Measurements from ENCODE around the gene SORCS2. TPM values are rescaled to one million over a fixed set of nuclear protein-coding genes. Genes with fewer than 3 reads are reported as not detected.

The SORCS2 gene
- total and polyA plus RNA-seq, 2 of the 8 experiments (the other 6 are each of a cell fraction or from before 2014, with no cell fraction given): 0.36 to 1.8 TPM

DNA sequence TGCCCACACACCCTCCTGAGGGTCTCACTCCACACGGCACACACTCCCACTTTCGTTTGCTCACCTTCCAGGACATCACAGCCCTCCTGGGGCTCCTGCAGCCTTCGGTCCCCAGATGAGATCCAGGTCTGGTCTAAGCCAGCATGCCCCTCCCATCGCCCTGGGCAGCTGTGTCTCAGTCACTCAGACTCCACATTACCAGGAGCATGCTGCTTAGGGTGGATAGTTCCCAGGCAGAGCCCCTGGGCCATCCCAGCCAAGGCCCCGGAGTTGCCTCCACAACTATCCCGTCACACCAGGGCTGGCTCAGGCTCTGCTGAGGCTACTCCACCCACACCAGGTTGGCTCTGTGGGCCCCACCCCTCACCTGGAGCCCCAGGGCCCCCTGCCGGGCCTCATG lies 292.8 kb downstream of the SORCS2 start (continued):
- TF ChIP-seq EP300 (IDR thresholded peaks at IDR 0.05; ENCODE audit: borderline replicate concordance in 1 of 2, low read depth in 2 of 2, low read length in 2 of 2): no peak
